Stomach (tissue), 9 donors: ENCODE data around the gene S100A12. TPM values are rescaled to one million over a fixed set of nuclear protein-coding genes. Genes with fewer than 3 reads are reported as not detected.
A peak's percentile ranks its signal among the peaks of the same experiment; 100 is the strongest.

Experiments used
- DNase-seq, 2 donors: peaks; one replicate each; pipeline versions ENCODE4 v3.0.0 to v3.0.0-alpha.2; 2013 to 2019
- H3K27ac ChIP-seq, 5 donors: fragments of 200-600 bp in 4 of 5; sonication (generic) in 4 of 5; one replicate each; pipeline ENCODE4 v1.5.1; 2013 to 2019; ENCODE audit warnings: mild to moderate bottlenecking in 1 of 5, moderate library complexity in 1 of 5
- H3K27me3 ChIP-seq, 3 donors: fragments of 200-600 bp; sonication (generic); one replicate each; pipeline ENCODE4 v1.5.1; 2017 to 2019; ENCODE audit warnings: mixed run types in 1 of 3
- H3K36me3 ChIP-seq, 4 donors: fragments of 200-600 bp; sonication (generic); 1 replicate in 3 of 4; 2 replicates in 1 of 4; pipeline ENCODE4 v1.5.1; 2016 to 2019
- H3K4me1 ChIP-seq, 4 donors: fragments of 200-600 bp; sonication (generic); one replicate each; pipeline ENCODE4 v1.5.1; 2016 to 2019
- H3K4me3 ChIP-seq, 4 donors: fragments of 200-600 bp; sonication (generic) in 3 of 4; one replicate each; pipeline ENCODE4 v1.5.1; 2016 to 2019; ENCODE audit warnings: mild to moderate bottlenecking in 1 of 4
- H3K9me3 ChIP-seq, 4 donors: fragments of 200-600 bp; sonication (generic); one replicate each; pipeline ENCODE4 v1.5.1; 2016 to 2019
- CTCF ChIP-seq, 7 experiments: fragments of 450-650 bp in 4 of 7; fragments of 200-600 bp in 3 of 7; sonication (generic) in 3 of 7; IDR thresholded peaks; one replicate each; pipeline ENCODE4 v1.5.1; 2016 to 2019; ENCODE audit warnings: antibody characterized with exemption in 7 of 7, control low read depth in 2 of 7, mild to moderate bottlenecking in 1 of 7
- EP300 ChIP-seq: sonication (generic); formaldehyde crosslinking; IDR thresholded peaks from one replicate; pipeline ENCODE4 v1.6.1; 2017; ENCODE audit warnings: antibody characterized with exemption
- POLR2A ChIP-seq, 4 donors: fragments of 450-650 bp; IDR thresholded peaks; one replicate each; pipeline ENCODE4 v1.6.1; 2016; ENCODE audit warnings: antibody characterized with exemption in 4 of 4, control low read depth in 2 of 4, mild to moderate bottlenecking in 1 of 4, moderate library complexity in 1 of 4
- POLR2AphosphoS5 ChIP-seq, 3 donors: sonication (generic); formaldehyde crosslinking; IDR thresholded peaks; one replicate each; pipeline ENCODE4 v1.6.1; 2016; ENCODE audit warnings: antibody characterized with exemption in 3 of 3
- WGBS, 5 donors: extraction: QIAGEN DNeasy Blood & Tissue Kit in 3 of 5; methylation state at CpG; one replicate each; pipeline versions ENCODE4 v1.1.5 to v1.1.7; 2013 to 2018; 5-methylcytosine and 5-hydroxymethylcytosine counted together
- intact Hi-C: fragments of 100-400 bp; cut with DNase I; formaldehyde crosslinking; loops from one replicate; pipeline ENCODE4 v1.15.1; 2023; ENCODE audit warnings: low total_unique reads
- polyA plus RNA-seq, 3 donors: library from polyadenylated mRNA; stranded (reverse); fragments of 200-250 nt; gene quantifications; one replicate each; pipeline ENCODE4 v1.2.3, GENCODE V29; 2013
- total RNA-seq, 5 donors: library from RNA; depleted of rRNA; stranded (reverse); fragments of >200 nt; gene quantifications; one replicate each; pipeline versions ENCODE4 v1.1.0 to v1.2.3, GENCODE V29; 2014 to 2016
- donor health status: healthy with polysubstance abuse.
- donor health status: Bipolar disorder and iron deficiency.
- donor health status: healthy.

The S100A12 gene
- total and polyA plus RNA-seq, 8 donors = 8.2 to 58.3 (median 16.3) TPM; not detected in 4

GRCh38 chr1:153346077-153346723 lies 29.2 kb downstream of the S100A12 start:
- peaks cover 0 to 14% (median 0%) of the 10 kb centered on the region in 4 donors for H3K4me1 ChIP-seq
- H3K36me3 ChIP-seq = no peaks in the 10 kb centered on the region
- H3K4me3 ChIP-seq = no peak overlapping the region
- WGBS, 5 donors = 43 to 56% (median 52%) methylated on average over 6 of the region's 6 CpGs
- H3K27me3 ChIP-seq = peaks cover 0 to 77% (median 17%) of the 10 kb centered on the region in 3 donors
- no peak for TF ChIP-seq EP300
- TF ChIP-seq CTCF (IDR thresholded peaks at IDR 0.05) = no peak
- no peak for TF ChIP-seq POLR2A (IDR thresholded peaks at IDR 0.05)
- TF ChIP-seq POLR2AphosphoS5 (IDR thresholded peaks at IDR 0.05) = no peak
- DNase-seq = no peak
- no peaks in the 10 kb centered on the region for H3K9me3 ChIP-seq
- no peak overlapping the region for H3K27ac ChIP-seq
- intact Hi-C loops = no loop called here

GRCh38 chr1:153345187-153346076 lies 30.0 kb downstream of the S100A12 start:
- WGBS, 5 donors = 74 to 85% (median 82%) methylated on average over 14 of the region's 14 CpGs
- DNase-seq = no peak
- Histone ChIP-seq H3K4me3 (no peak overlapping the region), H3K27ac (no peak overlapping the region), H3K4me1 (peaks cover 0 to 14% (median 0%) of the 10 kb centered on the region in 4 donors), H3K9me3 (no peaks in the 10 kb centered on the region), H3K36me3 (no peaks in the 10 kb centered on the region), H3K27me3 (peaks cover 0 to 72% (median 17%) of the 10 kb centered on the region in 3 donors)
- intact Hi-C loops = no loop called here
- no peak for TF ChIP-seq POLR2A (IDR thresholded peaks at IDR 0.05)
- no peak for TF ChIP-seq EP300
- TF ChIP-seq POLR2AphosphoS5 (IDR thresholded peaks at IDR 0.05) = no peak
- no peak for TF ChIP-seq CTCF (IDR thresholded peaks at IDR 0.05)

GRCh38 chr1:153344718-153345025 lies 30.7 kb downstream of the S100A12 start:
- Histone ChIP-seq H3K36me3 (no peaks in the 10 kb centered on the region), H3K27ac (no peak overlapping the region), H3K4me1 (peaks cover 0 to 14% (median 0%) of the 10 kb centered on the region in 4 donors), H3K9me3 (no peaks in the 10 kb centered on the region), H3K4me3 (no peak overlapping the region), H3K27me3 (peaks cover 0 to 68% (median 12%) of the 10 kb centered on the region in 3 donors)
- TF ChIP-seq POLR2AphosphoS5 (IDR thresholded peaks at IDR 0.05) (no peak), EP300 (no peak), CTCF (IDR thresholded peaks at IDR 0.05) (no peak), POLR2A (IDR thresholded peaks at IDR 0.05) (no peak)
- WGBS, 5 donors = 36 to 61% (median 41%) methylated on average over 3 of the region's 3 CpGs
- peak in 1 of 2 donors; percentile 29 for DNase-seq
- intact Hi-C loops = no loop called here

GRCh38 chr1:153343811-153344717 lies 31.4 kb downstream of the S100A12 start:
- intact Hi-C loops = no loop called here
- Histone ChIP-seq H3K27ac (no peak overlapping the region), H3K4me1 (peaks cover 0 to 14% (median 0%) of the 10 kb centered on the region in 4 donors), H3K4me3 (no peak overlapping the region), H3K36me3 (no peaks in the 10 kb centered on the region), H3K27me3 (peaks cover 0 to 62% (median 7%) of the 10 kb centered on the region in 3 donors), H3K9me3 (no peaks in the 10 kb centered on the region)
- no peak for TF ChIP-seq POLR2A (IDR thresholded peaks at IDR 0.05)
- no peak for TF ChIP-seq CTCF (IDR thresholded peaks at IDR 0.05)
- no peak for TF ChIP-seq EP300
- TF ChIP-seq POLR2AphosphoS5 (IDR thresholded peaks at IDR 0.05) = no peak
- 40 to 49% (median 45%) methylated on average over 7 to 9 of the region's 9 CpGs for WGBS, 5 donors
- no peak for DNase-seq
